Measurements from ENCODE around the gene SIN3B.

- TF ChIP-seq TAF1 (IDR thresholded peaks at IDR 0.05; ENCODE audit: low read depth) (no peak), CTCF (IDR thresholded peaks at IDR 0.05; ENCODE audit: poor library complexity, severe bottlenecking) (no peak), EZH2 (IDR thresholded peaks at IDR 0.05; ENCODE audit: borderline replicate concordance, insufficient read depth, low read length, poor library complexity, severe bottlenecking) (no peak), POLR2AphosphoS5 (IDR thresholded peaks at IDR 0.05) (no peak), EP300 (conservative IDR thresholded peaks at IDR 0.05; ENCODE audit: poor library complexity, severe bottlenecking) (no peak), SMC3 (conservative IDR thresholded peaks at IDR 0.05; ENCODE audit: poor library complexity) (no peak)
These were observed 37.3 kb upstream of the SIN3B start for GRCh38 chr19:16791942-16792341.
